Fibroblast of pulmonary artery (primary cell): ENCODE measurements around the gene USB1.
"Not testable (repeated sequence)": the region's sequence is repeated elsewhere in the genome, so short reads cannot be mapped to it uniquely, and the experiment has no call there.

Source experiments
- DNase-seq: peaks from one replicate; pipeline ENCODE4 v3.0.0-alpha.2; 2010; ENCODE audit warnings: low read depth
- H3K4me3 ChIP-seq: replicated peaks from 2 replicates; pipeline ENCODE4 v1.5.1; 2011; ENCODE audit warnings: low read depth, mild to moderate bottlenecking, control low read depth, low read length, moderate library complexity
- CTCF ChIP-seq: IDR thresholded peaks from 2 replicates; pipeline ENCODE4 v1.5.1; 2011; ENCODE audit warnings: mild to moderate bottlenecking, control low read depth, low read length, inconsistent platforms; ENCODE audit errors: missing control alignments

USB1 gene

GRCh38 chr16:57977418-57978069 is 23.7 kb upstream of the USB1 start:
- DNase-seq = no peak
- H3K4me3 ChIP-seq = no peak overlapping the region

GRCh38 chr16:57978070-57978465 is 23.1 kb upstream of the USB1 start:
- H3K4me3 ChIP-seq, DNase-seq: not testable (repeated sequence)

More at GRCh38 chr16:57977418-57978069, 23.7 kb upstream of the USB1 start:
- TF ChIP-seq CTCF = no peak

GRCh38 chr16:57979006-57979585 is 22.1 kb upstream of the USB1 start:
- TF ChIP-seq CTCF = no peak
- no peak overlapping the region for H3K4me3 ChIP-seq
- DNase-seq = no peak

GRCh38 chr16:57981636-57982035 is 19.6 kb upstream of the USB1 start:
- H3K4me3 ChIP-seq = no peak overlapping the region
- no peak for TF ChIP-seq CTCF
- DNase-seq = no peak

GRCh38 chr16:57982385-57982784 is 18.8 kb upstream of the USB1 start:
- no peak for DNase-seq
- TF ChIP-seq CTCF = no peak
- H3K4me3 ChIP-seq = no peak overlapping the region

- peak overlapping the region; percentile 54 for H3K4me3 ChIP-seq
- peak; percentile 76 for DNase-seq
- no peak for TF ChIP-seq CTCF
Measured at GRCh38 chr16:57984443-57985203, 16.6 kb upstream of the USB1 start.
